ENCODE measurements around the gene RPS19BP1.

DNA sequence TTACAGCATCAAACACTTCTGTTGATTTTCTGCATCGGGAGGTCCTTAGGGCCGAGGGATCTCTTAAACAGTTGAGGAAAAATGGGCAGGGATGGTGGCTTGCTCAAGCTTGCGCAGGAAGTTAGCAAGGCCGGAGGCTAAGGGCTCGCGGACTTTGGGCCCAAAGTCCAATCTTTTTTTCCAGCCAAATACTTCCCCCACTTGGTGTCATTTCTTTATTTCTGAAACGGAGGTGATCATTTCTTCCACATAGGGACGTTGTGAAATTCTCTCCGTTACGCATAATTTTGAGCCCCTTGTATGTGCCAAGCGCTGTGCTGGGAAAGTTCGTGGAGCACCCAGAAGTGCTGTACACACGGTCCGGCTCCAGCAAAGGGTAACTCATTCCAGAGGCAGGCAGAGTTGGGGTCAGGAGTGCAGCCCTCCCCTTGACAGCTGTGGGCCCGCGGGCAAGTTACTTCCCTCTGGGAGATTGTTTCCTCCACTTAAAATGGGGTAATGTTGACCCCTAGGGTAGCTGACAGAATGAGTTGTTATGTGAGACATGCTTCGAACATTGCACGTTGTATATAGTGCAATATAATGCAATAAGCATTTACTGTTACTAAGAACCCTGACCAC is 29.6 kb downstream of the RPS19BP1 start:
- TF ChIP-seq EP300 (IDR thresholded peaks at IDR 0.05; ENCODE audit: borderline replicate concordance in 1 of 2, low read depth in 1 of 2, low read length in 1 of 2) (no peak), TCF12 (IDR thresholded peaks at IDR 0.05) (no peak)
- TF ChIP-seq, protein P1, sequence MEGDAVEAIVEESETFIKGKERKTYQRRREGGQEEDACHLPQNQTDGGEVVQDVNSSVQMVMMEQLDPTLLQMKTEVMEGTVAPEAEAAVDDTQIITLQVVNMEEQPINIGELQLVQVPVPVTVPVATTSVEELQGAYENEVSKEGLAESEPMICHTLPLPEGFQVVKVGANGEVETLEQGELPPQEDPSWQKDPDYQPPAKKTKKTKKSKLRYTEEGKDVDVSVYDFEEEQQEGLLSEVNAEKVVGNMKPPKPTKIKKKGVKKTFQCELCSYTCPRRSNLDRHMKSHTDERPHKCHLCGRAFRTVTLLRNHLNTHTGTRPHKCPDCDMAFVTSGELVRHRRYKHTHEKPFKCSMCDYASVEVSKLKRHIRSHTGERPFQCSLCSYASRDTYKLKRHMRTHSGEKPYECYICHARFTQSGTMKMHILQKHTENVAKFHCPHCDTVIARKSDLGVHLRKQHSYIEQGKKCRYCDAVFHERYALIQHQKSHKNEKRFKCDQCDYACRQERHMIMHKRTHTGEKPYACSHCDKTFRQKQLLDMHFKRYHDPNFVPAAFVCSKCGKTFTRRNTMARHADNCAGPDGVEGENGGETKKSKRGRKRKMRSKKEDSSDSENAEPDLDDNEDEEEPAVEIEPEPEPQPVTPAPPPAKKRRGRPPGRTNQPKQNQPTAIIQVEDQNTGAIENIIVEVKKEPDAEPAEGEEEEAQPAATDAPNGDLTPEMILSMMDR (IDR thresholded peaks at IDR 0.05): no peak

Measured in SK-N-SH (cell line).